Memory B cell (primary cell): ENCODE results near the gene PDIA6.

Experiments used
- ATAC-seq: fragments of 150-1000 bp; cut with Tn5 transposase; 2 replicates; pipeline ENCODE4 v1.10.0; 2021; ENCODE audit warnings: low read depth, mild to moderate bottlenecking, moderate library complexity
- DNase-seq, 2 donors: peaks; one replicate each; pipeline ENCODE4 v3.0.0; 2022; ENCODE audit warnings: low spot score in 2 of 2
- H3K27ac Mint-ChIP-seq: one replicate; pipeline ENCODE4 v1.8.0; 2022; ENCODE audit warnings: mild to moderate bottlenecking, moderate library complexity, mixed read lengths
- H3K27me3 Mint-ChIP-seq: one replicate; pipeline ENCODE4 v1.8.0; 2022; ENCODE audit warnings: mixed read lengths
- H3K36me3 Mint-ChIP-seq: one replicate; pipeline ENCODE4 v1.8.0; 2022; ENCODE audit warnings: mild to moderate bottlenecking, mixed read lengths
- H3K4me1 Mint-ChIP-seq: one replicate; pipeline ENCODE4 v1.8.0; 2022; ENCODE audit warnings: mixed read lengths
- H3K4me3 Mint-ChIP-seq: one replicate; pipeline ENCODE4 v1.8.0; 2022; ENCODE audit warnings: mild to moderate bottlenecking, moderate library complexity, mixed read lengths
- H3K9me3 Mint-ChIP-seq: one replicate; pipeline ENCODE4 v1.8.0; 2022; ENCODE audit warnings: mixed read lengths

Gene PDIA6

GRCh38 chr2:10776231-10776977, 36.2 kb downstream of the PDIA6 start:
- ATAC-seq: no peak
- no peak for DNase-seq
- H3K4me1 Mint-ChIP-seq: no peaks in the 10 kb centered on the region
- no peak overlapping the region for H3K27ac Mint-ChIP-seq
- H3K27me3 Mint-ChIP-seq: no peaks in the 10 kb centered on the region
- H3K36me3 Mint-ChIP-seq: peaks cover 12% of the 10 kb centered on the region
- H3K4me3 Mint-ChIP-seq: no peak overlapping the region
- no peaks in the 10 kb centered on the region for H3K9me3 Mint-ChIP-seq

GRCh38 chr2:10775831-10776230, 36.8 kb downstream of the PDIA6 start:
- Mint-ChIP-seq H3K27me3 (no peaks in the 10 kb centered on the region), H3K27ac (no peak overlapping the region), H3K9me3 (no peaks in the 10 kb centered on the region), H3K36me3 (peaks cover 9% of the 10 kb centered on the region), H3K4me3 (no peak overlapping the region), H3K4me1 (no peaks in the 10 kb centered on the region)
- ATAC-seq (no peak), DNase-seq (no peak)

GRCh38 chr2:10775021-10775780, 37.4 kb downstream of the PDIA6 start:
- Mint-ChIP-seq H3K9me3 (no peaks in the 10 kb centered on the region), H3K27ac (no peak overlapping the region), H3K27me3 (no peaks in the 10 kb centered on the region)

GRCh38 chr2:10774394-10774793, 38.2 kb downstream of the PDIA6 start:
- no peaks in the 10 kb centered on the region for H3K27me3 Mint-ChIP-seq
- H3K4me3 Mint-ChIP-seq: no peak overlapping the region
- peaks cover 2% of the 10 kb centered on the region for H3K36me3 Mint-ChIP-seq
- ATAC-seq (no peak), DNase-seq (no peak)
- no peaks in the 10 kb centered on the region for H3K4me1 Mint-ChIP-seq
- no peak overlapping the region for H3K27ac Mint-ChIP-seq
- H3K9me3 Mint-ChIP-seq: no peaks in the 10 kb centered on the region

More at GRCh38 chr2:10775021-10775780, 37.4 kb downstream of the PDIA6 start:
- ATAC-seq (no peak), DNase-seq (no peak)
- H3K4me1 Mint-ChIP-seq: no peaks in the 10 kb centered on the region
- no peak overlapping the region for H3K4me3 Mint-ChIP-seq
- peaks cover 6% of the 10 kb centered on the region for H3K36me3 Mint-ChIP-seq

GRCh38 chr2:10773821-10774341, 38.7 kb downstream of the PDIA6 start:
- no peak for DNase-seq
- Mint-ChIP-seq H3K4me3 (no peak overlapping the region), H3K36me3 (peaks cover 2% of the 10 kb centered on the region), H3K4me1 (no peaks in the 10 kb centered on the region), H3K9me3 (no peaks in the 10 kb centered on the region), H3K27ac (no peak overlapping the region), H3K27me3 (no peaks in the 10 kb centered on the region)
- no peak for ATAC-seq

- no peak overlapping the region for H3K27ac Mint-ChIP-seq
- no peaks in the 10 kb centered on the region for H3K27me3 Mint-ChIP-seq
- H3K9me3 Mint-ChIP-seq: no peaks in the 10 kb centered on the region
- H3K4me1 Mint-ChIP-seq: no peaks in the 10 kb centered on the region
- H3K36me3 Mint-ChIP-seq: no peaks in the 10 kb centered on the region
- ATAC-seq: no peak
- no peak for DNase-seq
- no peak overlapping the region for H3K4me3 Mint-ChIP-seq
Measured at GRCh38 chr2:10772868-10773215, 39.7 kb downstream of the PDIA6 start.

GRCh38 chr2:10772201-10772867, 40.3 kb downstream of the PDIA6 start:
- no peaks in the 10 kb centered on the region for H3K27me3 Mint-ChIP-seq
- ATAC-seq (no peak), DNase-seq (no peak)
- no peaks in the 10 kb centered on the region for H3K36me3 Mint-ChIP-seq
- no peak overlapping the region for H3K4me3 Mint-ChIP-seq
- H3K4me1 Mint-ChIP-seq: no peaks in the 10 kb centered on the region
- H3K27ac Mint-ChIP-seq: no peak overlapping the region
- no peaks in the 10 kb centered on the region for H3K9me3 Mint-ChIP-seq

- H3K36me3 Mint-ChIP-seq: no peaks in the 10 kb centered on the region
- no peak overlapping the region for H3K27ac Mint-ChIP-seq
- H3K4me1 Mint-ChIP-seq: no peaks in the 10 kb centered on the region
- DNase-seq (no peak), ATAC-seq (no peak)
- no peaks in the 10 kb centered on the region for H3K27me3 Mint-ChIP-seq
- no peaks in the 10 kb centered on the region for H3K9me3 Mint-ChIP-seq
- H3K4me3 Mint-ChIP-seq: no peak overlapping the region
Measured at GRCh38 chr2:10771786-10772185, 40.8 kb downstream of the PDIA6 start.

GRCh38 chr2:10770956-10771750, 41.4 kb downstream of the PDIA6 start:
- no peaks in the 10 kb centered on the region for H3K4me1 Mint-ChIP-seq
- DNase-seq (no peak), ATAC-seq (no peak)
- H3K4me3 Mint-ChIP-seq: no peak overlapping the region
- no peaks in the 10 kb centered on the region for H3K9me3 Mint-ChIP-seq
- H3K36me3 Mint-ChIP-seq: no peaks in the 10 kb centered on the region
- peaks cover under 1% of the 10 kb centered on the region for H3K27me3 Mint-ChIP-seq
- H3K27ac Mint-ChIP-seq: no peak overlapping the region

GRCh38 chr2:10768063-10768507, 44.5 kb downstream of the PDIA6 start:
- Mint-ChIP-seq H3K4me3 (no peak overlapping the region), H3K9me3 (no peaks in the 10 kb centered on the region), H3K36me3 (no peaks in the 10 kb centered on the region), H3K4me1 (peaks cover 2% of the 10 kb centered on the region), H3K27me3 (peaks cover 1% of the 10 kb centered on the region), H3K27ac (no peak overlapping the region)
- DNase-seq (no peak), ATAC-seq (no peak)

GRCh38 chr2:10765914-10766313, 46.7 kb downstream of the PDIA6 start:
- Mint-ChIP-seq H3K27me3 (peaks cover 1% of the 10 kb centered on the region), H3K36me3 (no peaks in the 10 kb centered on the region), H3K9me3 (no peaks in the 10 kb centered on the region), H3K4me3 (no peak overlapping the region), H3K4me1 (peaks cover 2% of the 10 kb centered on the region), H3K27ac (no peak overlapping the region)
- no peak for ATAC-seq
- DNase-seq: no peak

- H3K4me1 Mint-ChIP-seq: peaks cover 2% of the 10 kb centered on the region
- no peak overlapping the region for H3K27ac Mint-ChIP-seq
- H3K9me3 Mint-ChIP-seq: no peaks in the 10 kb centered on the region
- DNase-seq (no peak), ATAC-seq (no peak)
- no peaks in the 10 kb centered on the region for H3K36me3 Mint-ChIP-seq
- peaks cover 1% of the 10 kb centered on the region for H3K27me3 Mint-ChIP-seq
- H3K4me3 Mint-ChIP-seq: no peak overlapping the region
Measured at GRCh38 chr2:10765461-10765860, 47.1 kb downstream of the PDIA6 start.

- no peak for DNase-seq
- Mint-ChIP-seq H3K27ac (no peak overlapping the region), H3K9me3 (no peaks in the 10 kb centered on the region), H3K27me3 (peaks cover 1% of the 10 kb centered on the region), H3K36me3 (no peaks in the 10 kb centered on the region), H3K4me1 (peaks cover 2% of the 10 kb centered on the region), H3K4me3 (no peak overlapping the region)
- ATAC-seq: no peak
Measured at GRCh38 chr2:10764896-10765295, 47.7 kb downstream of the PDIA6 start.
